Measurements from ENCODE around the gene HSPA12A.

HSPA12A gene

GRCh38 chr10:116657863-116658551 lies 84.4 kb downstream of the HSPA12A start:
- Mint-ChIP-seq H3K27ac (no peak overlapping the region), H3K9me3 (no peaks in the 10 kb centered on the region), H3K36me3 (no peaks in the 10 kb centered on the region), H3K27me3 (no peaks in the 10 kb centered on the region), H3K4me1 (no peaks in the 10 kb centered on the region), H3K4me3 (no peak overlapping the region)
- ATAC-seq (ENCODE audit: low read depth), result no peak
- no peak for DNase-seq (ENCODE audit: low spot score in 2 of 2)

DNA sequence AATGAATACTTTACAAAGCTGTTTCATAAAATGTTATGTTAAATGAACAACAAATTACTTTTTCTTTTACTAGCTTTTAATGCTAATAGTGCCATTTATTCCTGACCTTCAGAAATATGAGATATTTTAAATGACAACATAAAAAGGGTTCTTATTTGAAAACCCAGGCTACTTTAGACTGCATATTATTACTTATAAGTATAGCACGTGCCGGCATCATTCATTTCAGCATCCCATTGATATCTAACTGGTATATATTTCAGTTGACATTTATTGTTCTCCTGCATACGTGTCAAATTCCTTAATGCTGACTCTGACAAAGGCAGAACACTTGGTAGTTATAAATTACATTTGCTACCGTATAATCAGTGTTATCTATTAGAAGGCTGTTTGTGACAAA lies 86.3 kb downstream of the HSPA12A start:
- ATAC-seq (ENCODE audit: low read depth), result no peak
- H3K27me3 Mint-ChIP-seq, result no peaks in the 10 kb centered on the region
- H3K36me3 Mint-ChIP-seq, result no peaks in the 10 kb centered on the region
- H3K27ac Mint-ChIP-seq, result no peak overlapping the region
- no peak overlapping the region for H3K4me3 Mint-ChIP-seq
- no peak for DNase-seq (ENCODE audit: low spot score in 2 of 2)
- H3K9me3 Mint-ChIP-seq, result peaks cover 5% of the 10 kb centered on the region
- no peaks in the 10 kb centered on the region for H3K4me1 Mint-ChIP-seq

GRCh38 chr10:116655568-116655967 lies 86.8 kb downstream of the HSPA12A start:
- H3K27me3 Mint-ChIP-seq, result no peaks in the 10 kb centered on the region
- no peak for DNase-seq (ENCODE audit: low spot score in 2 of 2)
- no peak for ATAC-seq (ENCODE audit: low read depth)
- H3K9me3 Mint-ChIP-seq, result peaks cover 5% of the 10 kb centered on the region
- no peaks in the 10 kb centered on the region for H3K36me3 Mint-ChIP-seq
- H3K27ac Mint-ChIP-seq, result no peak overlapping the region
- no peak overlapping the region for H3K4me3 Mint-ChIP-seq
- H3K4me1 Mint-ChIP-seq, result no peaks in the 10 kb centered on the region

GRCh38 chr10:116654816-116655215 lies 87.5 kb downstream of the HSPA12A start:
- no peak for ATAC-seq (ENCODE audit: low read depth)
- peaks cover 5% of the 10 kb centered on the region for H3K9me3 Mint-ChIP-seq

GRCh38 chr10:116653885-116654284 lies 88.5 kb downstream of the HSPA12A start:
- Mint-ChIP-seq H3K27ac (no peak overlapping the region), H3K4me3 (no peak overlapping the region), H3K9me3 (peaks cover 10% of the 10 kb centered on the region), H3K36me3 (no peaks in the 10 kb centered on the region), H3K27me3 (no peaks in the 10 kb centered on the region), H3K4me1 (no peaks in the 10 kb centered on the region)
- ATAC-seq (ENCODE audit: low read depth), result no peak
- DNase-seq (ENCODE audit: low spot score in 2 of 2), result no peak

More at GRCh38 chr10:116654816-116655215, 87.5 kb downstream of the HSPA12A start:
- no peak for DNase-seq (ENCODE audit: low spot score in 2 of 2)
- Mint-ChIP-seq H3K4me3 (no peak overlapping the region), H3K36me3 (no peaks in the 10 kb centered on the region), H3K4me1 (no peaks in the 10 kb centered on the region), H3K27ac (no peak overlapping the region), H3K27me3 (no peaks in the 10 kb centered on the region)

- no peak for DNase-seq (ENCODE audit: low spot score in 2 of 2)
- Mint-ChIP-seq H3K27me3 (peaks cover 3% of the 10 kb centered on the region), H3K36me3 (no peaks in the 10 kb centered on the region), H3K27ac (no peak overlapping the region), H3K4me3 (no peak overlapping the region), H3K4me1 (no peaks in the 10 kb centered on the region), H3K9me3 (peaks cover 10% of the 10 kb centered on the region)
- no peak for ATAC-seq (ENCODE audit: low read depth)
These were observed 93.5 kb downstream of the HSPA12A start for GRCh38 chr10:116648903-116649302.

DNA sequence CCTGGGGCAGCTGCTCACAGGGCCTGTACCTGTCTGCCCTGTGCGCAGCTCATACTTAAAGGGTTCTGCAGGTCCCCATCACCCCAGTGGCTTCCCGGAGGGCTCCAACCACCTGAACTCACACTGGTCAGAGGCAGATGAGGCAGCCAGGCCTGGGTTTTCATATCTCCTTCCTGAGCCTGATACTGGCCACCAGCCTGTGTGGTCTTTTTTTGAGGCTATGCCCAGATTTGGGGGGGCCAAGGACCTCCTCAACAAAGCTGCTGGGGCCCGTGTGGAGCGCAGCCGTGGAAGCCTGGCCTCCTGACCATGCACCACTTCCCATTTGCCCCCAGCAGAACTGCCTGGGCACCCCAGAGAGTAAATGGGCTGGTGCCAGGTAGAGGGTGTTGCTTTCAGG lies 95.9 kb downstream of the HSPA12A start:
- no peak for ATAC-seq (ENCODE audit: low read depth)
- Mint-ChIP-seq H3K4me1 (no peaks in the 10 kb centered on the region), H3K4me3 (no peak overlapping the region), H3K9me3 (peaks cover 8% of the 10 kb centered on the region), H3K27ac (no peak overlapping the region), H3K27me3 (peaks cover 3% of the 10 kb centered on the region), H3K36me3 (no peaks in the 10 kb centered on the region)
- DNase-seq (ENCODE audit: low spot score in 2 of 2), result no peak

DNA sequence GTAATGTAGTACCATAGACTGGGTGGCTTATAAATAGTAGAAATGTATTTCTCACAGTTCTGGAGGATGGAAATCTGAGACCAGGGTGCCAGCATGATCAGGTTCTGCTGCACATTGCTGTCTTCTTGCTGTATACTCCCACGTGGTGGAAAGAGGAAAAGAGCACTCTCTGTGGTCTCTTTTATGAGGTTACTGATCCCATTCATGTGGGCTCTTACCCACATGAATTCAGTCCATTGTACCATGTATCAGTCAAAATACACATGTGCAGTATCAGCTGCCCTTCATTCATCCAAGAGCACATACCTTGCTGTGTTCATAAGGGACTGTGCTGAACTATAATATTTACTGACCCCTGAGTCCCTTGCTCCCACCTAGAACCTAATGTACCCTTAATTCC lies 104.5 kb downstream of the HSPA12A start:
- H3K36me3 Mint-ChIP-seq, result no peaks in the 10 kb centered on the region
- no peak overlapping the region for H3K4me3 Mint-ChIP-seq
- no peak for ATAC-seq (ENCODE audit: low read depth)
- H3K4me1 Mint-ChIP-seq, result peaks cover 2% of the 10 kb centered on the region
- peaks cover 6% of the 10 kb centered on the region for H3K9me3 Mint-ChIP-seq
- peaks cover 2% of the 10 kb centered on the region for H3K27me3 Mint-ChIP-seq
- DNase-seq (ENCODE audit: low spot score in 2 of 2), result no peak
- no peak overlapping the region for H3K27ac Mint-ChIP-seq

GRCh38 chr10:116636976-116637375 lies 105.4 kb downstream of the HSPA12A start:
- ATAC-seq (ENCODE audit: low read depth), result no peak
- peaks cover 2% of the 10 kb centered on the region for H3K4me1 Mint-ChIP-seq
- no peaks in the 10 kb centered on the region for H3K36me3 Mint-ChIP-seq

GRCh38 chr10:116636385-116636784 lies 106.0 kb downstream of the HSPA12A start:
- DNase-seq (ENCODE audit: low spot score in 2 of 2), result no peak
- Mint-ChIP-seq H3K27ac (no peak overlapping the region), H3K27me3 (peaks cover 2% of the 10 kb centered on the region), H3K36me3 (no peaks in the 10 kb centered on the region), H3K4me1 (peaks cover 2% of the 10 kb centered on the region), H3K4me3 (no peak overlapping the region), H3K9me3 (peaks cover 6% of the 10 kb centered on the region)
- no peak for ATAC-seq (ENCODE audit: low read depth)

More at GRCh38 chr10:116636976-116637375, 105.4 kb downstream of the HSPA12A start:
- H3K27me3 Mint-ChIP-seq, result peaks cover 2% of the 10 kb centered on the region
- H3K27ac Mint-ChIP-seq, result no peak overlapping the region
- H3K4me3 Mint-ChIP-seq, result no peak overlapping the region
- H3K9me3 Mint-ChIP-seq, result peaks cover 6% of the 10 kb centered on the region
- no peak for DNase-seq (ENCODE audit: low spot score in 2 of 2)

- no peak for ATAC-seq (ENCODE audit: low read depth)
- peaks cover 2% of the 10 kb centered on the region for H3K27me3 Mint-ChIP-seq
- DNase-seq (ENCODE audit: low spot score in 2 of 2), result no peak
- H3K36me3 Mint-ChIP-seq, result no peaks in the 10 kb centered on the region
- no peak overlapping the region for H3K27ac Mint-ChIP-seq
- H3K4me1 Mint-ChIP-seq, result peaks cover 2% of the 10 kb centered on the region
- peaks cover 6% of the 10 kb centered on the region for H3K9me3 Mint-ChIP-seq
- no peak overlapping the region for H3K4me3 Mint-ChIP-seq
These were observed 108.0 kb downstream of the HSPA12A start for GRCh38 chr10:116634126-116634975.

- H3K27ac Mint-ChIP-seq, result no peak overlapping the region
- peaks cover 2% of the 10 kb centered on the region for H3K4me1 Mint-ChIP-seq
- ATAC-seq (ENCODE audit: low read depth) (no peak), DNase-seq (ENCODE audit: low spot score in 2 of 2) (no peak)
- no peaks in the 10 kb centered on the region for H3K36me3 Mint-ChIP-seq
- H3K4me3 Mint-ChIP-seq, result no peak overlapping the region
- peaks cover 2% of the 10 kb centered on the region for H3K27me3 Mint-ChIP-seq
- peaks cover 6% of the 10 kb centered on the region for H3K9me3 Mint-ChIP-seq
These were observed 109.2 kb downstream of the HSPA12A start for GRCh38 chr10:116633216-116633600.

DNA sequence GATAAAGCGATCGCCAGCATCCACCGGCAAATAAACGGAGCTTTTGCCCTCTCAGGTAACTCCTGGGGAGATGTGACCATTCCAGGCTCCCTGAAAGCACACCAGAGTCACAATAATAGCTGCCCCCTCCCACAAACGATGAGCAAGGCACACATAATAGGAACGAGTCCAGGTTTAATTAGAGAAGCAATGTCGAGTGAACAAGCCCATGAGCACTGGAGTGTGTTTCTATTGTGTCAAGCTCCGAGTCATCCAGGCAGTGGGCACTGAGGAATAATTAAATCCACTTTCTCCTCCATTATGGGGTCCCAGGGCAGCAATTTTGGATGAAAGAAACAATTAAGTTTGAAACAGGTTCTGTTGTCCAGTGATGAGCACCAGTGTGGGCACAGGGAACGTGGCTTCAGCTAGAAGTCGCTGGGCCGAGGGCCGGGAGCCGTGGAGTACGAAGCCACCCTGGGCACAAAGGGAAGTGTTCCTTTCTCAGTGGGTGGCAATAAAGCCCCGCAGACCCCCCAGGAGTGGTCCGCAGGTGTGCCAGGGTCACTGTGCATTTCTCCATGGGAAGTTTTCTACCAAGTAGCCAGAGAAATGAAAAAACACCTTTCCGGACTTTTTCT lies 109.7 kb downstream of the HSPA12A start:
- ATAC-seq (ENCODE audit: low read depth), result no peak
- peaks cover 6% of the 10 kb centered on the region for H3K9me3 Mint-ChIP-seq
- H3K4me3 Mint-ChIP-seq, result no peak overlapping the region
- DNase-seq (ENCODE audit: low spot score in 2 of 2), result no peak
- H3K27me3 Mint-ChIP-seq, result peaks cover 2% of the 10 kb centered on the region
- no peak overlapping the region for H3K27ac Mint-ChIP-seq
- peaks cover 2% of the 10 kb centered on the region for H3K4me1 Mint-ChIP-seq
- H3K36me3 Mint-ChIP-seq, result no peaks in the 10 kb centered on the region

DNA sequence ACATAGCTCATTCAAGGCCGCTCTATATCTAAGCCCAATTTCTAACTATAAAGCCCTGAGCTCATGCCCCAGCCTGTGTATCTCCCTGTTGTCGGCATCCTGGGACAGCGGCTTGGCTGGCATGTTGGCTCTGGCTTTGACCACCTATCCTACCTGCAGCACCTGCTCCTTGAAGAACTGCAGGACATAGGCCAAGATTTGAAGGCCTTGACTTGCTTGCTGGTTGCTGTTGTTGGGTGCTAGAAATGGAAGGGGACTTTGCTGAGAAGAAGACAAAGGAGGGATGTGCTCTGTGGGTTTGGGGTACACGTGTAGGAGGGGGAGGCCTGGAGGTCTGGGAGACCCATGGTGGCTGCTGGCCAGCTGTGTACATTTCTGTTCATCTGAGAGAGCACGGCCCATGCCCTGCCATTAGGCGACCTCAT lies 110.5 kb downstream of the HSPA12A start:
- peaks cover 2% of the 10 kb centered on the region for H3K4me1 Mint-ChIP-seq
- H3K36me3 Mint-ChIP-seq, result no peaks in the 10 kb centered on the region
- ATAC-seq (ENCODE audit: low read depth), result no peak
- H3K27me3 Mint-ChIP-seq, result peaks cover 2% of the 10 kb centered on the region
- DNase-seq (ENCODE audit: low spot score in 2 of 2), result no peak
- H3K27ac Mint-ChIP-seq, result no peak overlapping the region
- peaks cover 6% of the 10 kb centered on the region for H3K9me3 Mint-ChIP-seq
- H3K4me3 Mint-ChIP-seq, result no peak overlapping the region

All from memory B cell (primary cell).